Astrocyte of the cerebellum (primary cell): ENCODE results near the gene SULT1C4.

ENCODE experiments used
- DNase-seq: peaks from one replicate; pipeline ENCODE4 v3.0.0-alpha.2; 2011; ENCODE audit warnings: low read depth
- H3K4me3 ChIP-seq: 2 replicates; pipeline ENCODE4 v1.5.1; 2011; ENCODE audit warnings: mild to moderate bottlenecking, low read depth, low read length, moderate library complexity
- in situ Hi-C: cut with HindIII; loops from 2 replicates; pipeline ENCODE4 v1.10.0; 2017; ENCODE audit warnings: low sequenced_read_pairs
- TF ChIP-seq, protein P1 (sequence below): IDR thresholded peaks from 2 replicates; pipeline ENCODE4 v1.5.1; 2012; ENCODE audit warnings: low read length, low read depth, moderate library complexity, mild to moderate bottlenecking; ENCODE audit errors: missing control alignments

SULT1C4 gene

GRCh38 chr2:108363024-108363907 lies 14.5 kb upstream of the SULT1C4 start:
- in situ Hi-C loops = no loop called here
- H3K4me3 ChIP-seq = no peak overlapping the region
- DNase-seq = no peak
- TF ChIP-seq, protein P1, sequence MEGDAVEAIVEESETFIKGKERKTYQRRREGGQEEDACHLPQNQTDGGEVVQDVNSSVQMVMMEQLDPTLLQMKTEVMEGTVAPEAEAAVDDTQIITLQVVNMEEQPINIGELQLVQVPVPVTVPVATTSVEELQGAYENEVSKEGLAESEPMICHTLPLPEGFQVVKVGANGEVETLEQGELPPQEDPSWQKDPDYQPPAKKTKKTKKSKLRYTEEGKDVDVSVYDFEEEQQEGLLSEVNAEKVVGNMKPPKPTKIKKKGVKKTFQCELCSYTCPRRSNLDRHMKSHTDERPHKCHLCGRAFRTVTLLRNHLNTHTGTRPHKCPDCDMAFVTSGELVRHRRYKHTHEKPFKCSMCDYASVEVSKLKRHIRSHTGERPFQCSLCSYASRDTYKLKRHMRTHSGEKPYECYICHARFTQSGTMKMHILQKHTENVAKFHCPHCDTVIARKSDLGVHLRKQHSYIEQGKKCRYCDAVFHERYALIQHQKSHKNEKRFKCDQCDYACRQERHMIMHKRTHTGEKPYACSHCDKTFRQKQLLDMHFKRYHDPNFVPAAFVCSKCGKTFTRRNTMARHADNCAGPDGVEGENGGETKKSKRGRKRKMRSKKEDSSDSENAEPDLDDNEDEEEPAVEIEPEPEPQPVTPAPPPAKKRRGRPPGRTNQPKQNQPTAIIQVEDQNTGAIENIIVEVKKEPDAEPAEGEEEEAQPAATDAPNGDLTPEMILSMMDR = no peak

DNA sequence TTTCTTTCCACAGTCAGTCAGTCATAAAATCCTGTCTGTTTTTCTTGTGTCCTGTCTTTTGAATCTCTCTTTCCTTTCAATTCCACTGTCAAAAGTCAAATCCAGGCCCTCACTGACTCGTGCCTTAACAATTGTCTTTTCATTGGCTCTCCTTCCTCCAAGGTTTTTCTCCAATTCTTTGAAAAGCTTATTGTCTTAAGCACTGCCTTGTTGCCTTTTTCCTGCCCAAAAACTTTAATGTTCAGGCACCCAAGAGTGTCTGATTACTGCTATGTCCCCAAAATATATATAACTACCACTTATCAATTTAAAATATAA lies 13.9 kb upstream of the SULT1C4 start:
- no peak for DNase-seq
- in situ Hi-C loops = no loop called here
- no peak overlapping the region for H3K4me3 ChIP-seq
- TF ChIP-seq, protein P1 = no peak

DNA sequence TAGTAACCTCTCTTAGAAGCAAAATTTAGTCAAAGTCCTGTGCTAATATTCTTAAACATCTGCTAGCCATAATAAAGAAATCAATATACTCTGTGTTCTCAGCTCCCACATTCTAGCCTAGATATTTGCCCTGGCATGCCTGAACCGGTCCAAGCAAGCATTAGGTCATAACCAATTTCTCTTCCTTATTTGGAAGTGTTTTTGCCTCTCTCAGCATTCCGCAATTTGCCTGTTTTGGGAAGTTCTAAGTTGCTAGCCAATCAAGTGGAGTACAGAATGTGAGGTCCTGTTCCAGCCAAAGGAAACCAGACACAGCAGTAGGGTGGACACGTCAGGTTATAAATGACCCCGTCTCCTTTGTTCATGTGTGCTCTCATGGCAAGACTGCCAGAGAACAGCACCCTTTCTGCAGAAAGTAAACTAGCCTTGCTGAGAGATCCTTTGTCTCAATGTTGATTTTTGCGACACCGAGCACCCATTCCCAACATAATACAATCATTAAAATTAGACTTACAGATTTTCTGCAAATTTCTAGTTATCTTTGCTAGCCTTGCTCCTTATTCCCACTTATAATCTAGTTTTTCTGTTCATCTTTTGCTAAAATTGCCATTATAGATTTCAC lies 13.0 kb upstream of the SULT1C4 start:
- no peak for DNase-seq
- in situ Hi-C loops = no loop called here
- no peak overlapping the region for H3K4me3 ChIP-seq
- TF ChIP-seq, protein P1 = no peak

- H3K4me3 ChIP-seq = no peak overlapping the region
- TF ChIP-seq, protein P1 = no peak
- DNase-seq = no peak
- in situ Hi-C loops = no loop called here
These were observed 12.1 kb upstream of the SULT1C4 start for GRCh38 chr2:108365656-108366055.

DNA sequence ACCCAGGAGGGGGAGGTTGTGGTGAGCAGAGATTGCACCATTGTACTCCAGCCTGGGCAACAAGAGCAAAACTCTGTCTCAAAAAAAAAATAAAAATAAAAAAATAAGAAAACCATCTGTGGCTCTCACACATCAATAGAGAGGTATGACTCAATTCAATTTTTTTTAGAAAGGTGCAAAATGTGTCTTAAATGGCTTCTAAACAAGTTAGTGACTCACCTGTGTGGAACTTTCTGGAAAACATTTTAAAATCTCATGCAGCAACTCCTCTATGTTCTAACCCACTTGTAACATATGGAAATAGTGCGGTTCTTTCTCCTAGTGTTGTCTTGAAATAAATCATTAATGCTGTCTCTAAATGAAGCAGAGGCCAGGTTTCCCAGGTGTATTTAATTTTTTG lies 10.7 kb upstream of the SULT1C4 start:
- TF ChIP-seq, protein P1 = no peak
- in situ Hi-C loops = no loop called here
- no peak overlapping the region for H3K4me3 ChIP-seq
- DNase-seq = no peak

- no peak overlapping the region for H3K4me3 ChIP-seq
- in situ Hi-C loops = no loop called here
- TF ChIP-seq, protein P1 = no peak
- no peak for DNase-seq
These were observed 10.1 kb upstream of the SULT1C4 start for GRCh38 chr2:108367561-108368175.
